Neural cell (in vitro differentiated cells): ENCODE measurements around the gene FTSJ3. TPM values are rescaled to one million over a fixed set of nuclear protein-coding genes. Genes with fewer than 3 reads are reported as not detected.
"Not testable (repeated sequence)": the region's sequence is repeated elsewhere in the genome, so short reads cannot be mapped to it uniquely, and the experiment has no call there.

ENCODE experiments used
- H2AFZ ChIP-seq: fragments of 200-600, 300-800 bp; sonication (generic), shearing (Covaris generic); 2 replicates; pipeline ENCODE4 v1.6.0; 2014; ENCODE audit warnings: low read depth, mild to moderate bottlenecking, antibody characterized with exemption, low read length, moderate library complexity
- H3F3A ChIP-seq: fragments of 200-600 bp; shearing (Covaris generic); 2 replicates; pipeline ENCODE4 v1.6.1; 2016; ENCODE audit warnings: mild to moderate bottlenecking, moderate library complexity, mixed read lengths, antibody characterized with exemption, low read length; ENCODE audit not compliant: insufficient read depth, poor library complexity, severe bottlenecking
- H3K27ac ChIP-seq: fragments of 200-600, 300-800 bp; sonication (generic), shearing (Covaris generic); 2 replicates; pipeline ENCODE4 v1.5.1; 2014; ENCODE audit warnings: mild to moderate bottlenecking, low read length, moderate library complexity
- H3K27me3 ChIP-seq: fragments of 300-800, 200-600 bp; sonication (generic), shearing (Covaris generic); 2 replicates; pipeline ENCODE4 v1.6.0; 2014; ENCODE audit warnings: mild to moderate bottlenecking, low read depth, low read length, moderate library complexity; ENCODE audit not compliant: insufficient read depth
- H3K36me3 ChIP-seq: fragments of 300-800, 200-600 bp; sonication (generic), shearing (Covaris generic); 2 replicates; pipeline ENCODE4 v1.5.1; 2014; ENCODE audit warnings: mild to moderate bottlenecking, antibody characterized with exemption, low read length, moderate library complexity; ENCODE audit not compliant: insufficient read depth
- H3K4me2 ChIP-seq: fragments of 300-800, 200-600 bp; sonication (generic), shearing (Covaris generic); 2 replicates; pipeline ENCODE4 v1.6.0; 2014; ENCODE audit warnings: mild to moderate bottlenecking, low read length
- H3K4me3 ChIP-seq: fragments of 300-800, 200-600 bp; sonication (generic), shearing (Covaris generic); 2 replicates; pipeline ENCODE4 v1.5.1; 2014; ENCODE audit warnings: mild to moderate bottlenecking, low read length, moderate library complexity
- H3K79me2 ChIP-seq: fragments of 200-600 bp; shearing (Covaris generic); replicated peaks from 2 replicates; pipeline ENCODE4 v1.6.0; 2014; ENCODE audit warnings: mild to moderate bottlenecking, low read length, moderate library complexity; ENCODE audit not compliant: insufficient read depth
- H3K9ac ChIP-seq: fragments of 300-800, 200-600 bp; sonication (generic), shearing (Covaris generic); 2 replicates; pipeline ENCODE4 v1.6.1; 2016; ENCODE audit warnings: mild to moderate bottlenecking, low read length, mixed read lengths
- H3K9me2 ChIP-seq: fragments of 200-600 bp; shearing (Covaris generic); 2 replicates; pipeline ENCODE4 v1.6.1; 2016; ENCODE audit warnings: mild to moderate bottlenecking, low read length, mixed read lengths; ENCODE audit not compliant: insufficient read depth
- H3K9me3 ChIP-seq: fragments of 200-600, 300-800 bp; sonication (generic), shearing (Covaris generic); 2 replicates; pipeline ENCODE4 v1.6.1; 2016; ENCODE audit warnings: mild to moderate bottlenecking, mixed run types, low read length, moderate library complexity, mixed read lengths
- H4K20me1 ChIP-seq: fragments of 200-600 bp; shearing (Covaris generic); 2 replicates; pipeline ENCODE4 v1.6.1; 2016; ENCODE audit warnings: mild to moderate bottlenecking, mixed run types; ENCODE audit not compliant: insufficient read depth
- CTCF ChIP-seq: fragments of 450-650 bp; IDR thresholded peaks from 2 replicates; pipeline ENCODE4 v1.5.1; 2014; ENCODE audit warnings: antibody characterized with exemption, mild to moderate bottlenecking, moderate library complexity; ENCODE audit not compliant: poor library complexity, severe bottlenecking
- EP300 ChIP-seq: fragments of 450-650 bp; conservative IDR thresholded peaks from 2 replicates; pipeline ENCODE4 v1.6.1; 2014; ENCODE audit warnings: antibody characterized with exemption, mild to moderate bottlenecking, moderate library complexity; ENCODE audit not compliant: poor library complexity, severe bottlenecking
- EZH2 ChIP-seq: fragments of 200-600, 300-800 bp; shearing (Covaris generic), sonication (generic); IDR thresholded peaks from 2 replicates; pipeline ENCODE4 v1.6.1; 2014; ENCODE audit warnings: antibody characterized with exemption, low read length, borderline replicate concordance, mild to moderate bottlenecking; ENCODE audit not compliant: insufficient read depth, poor library complexity, severe bottlenecking
- MXI1 ChIP-seq: fragments of 450-650 bp; conservative IDR thresholded peaks from 2 replicates; pipeline ENCODE4 v1.6.1; 2014; ENCODE audit warnings: antibody characterized with exemption, mild to moderate bottlenecking; ENCODE audit not compliant: poor library complexity, severe bottlenecking
- POLR2AphosphoS5 ChIP-seq: IDR thresholded peaks from 2 replicates; pipeline ENCODE4 v1.6.1; 2012
- RAD21 ChIP-seq: fragments of 450-650 bp; conservative IDR thresholded peaks from 2 replicates; pipeline ENCODE4 v1.6.1; 2014; ENCODE audit warnings: antibody characterized with exemption, mild to moderate bottlenecking, moderate library complexity
- SMC3 ChIP-seq: fragments of 450-650 bp; conservative IDR thresholded peaks from 2 replicates; pipeline ENCODE4 v1.6.1; 2014; ENCODE audit warnings: antibody characterized with exemption, mild to moderate bottlenecking, moderate library complexity; ENCODE audit not compliant: poor library complexity
- TAF1 ChIP-seq: IDR thresholded peaks from 2 replicates; pipeline ENCODE4 v1.6.1; 2012; ENCODE audit warnings: low read depth
- polyA plus RNA-seq: library from polyadenylated mRNA; depleted of rRNA; stranded (reverse); fragments of >200 nt; gene quantifications from 2 replicates; pipeline ENCODE4 v1.2.3, GENCODE V29; 2014
- TF ChIP-seq, protein P1 (sequence below): IDR thresholded peaks from 2 replicates; pipeline ENCODE4 v1.6.1; 2012; ENCODE audit warnings: borderline replicate concordance

FTSJ3 gene
- polyA plus RNA-seq, 1 donor from 2014 or later, result 23.2 TPM

GRCh38 chr17:63871646-63872365 lies 44.3 kb upstream of the FTSJ3 start:
- H3K9ac ChIP-seq, H3K4me3 ChIP-seq, H3K4me2 ChIP-seq, H3K27ac ChIP-seq, H3K9me2 ChIP-seq, H4K20me1 ChIP-seq, H3F3A ChIP-seq, H2AFZ ChIP-seq, H3K9me3 ChIP-seq, H3K36me3 ChIP-seq, H3K27me3 ChIP-seq, H3K79me2 ChIP-seq: not testable (repeated sequence)

DNA sequence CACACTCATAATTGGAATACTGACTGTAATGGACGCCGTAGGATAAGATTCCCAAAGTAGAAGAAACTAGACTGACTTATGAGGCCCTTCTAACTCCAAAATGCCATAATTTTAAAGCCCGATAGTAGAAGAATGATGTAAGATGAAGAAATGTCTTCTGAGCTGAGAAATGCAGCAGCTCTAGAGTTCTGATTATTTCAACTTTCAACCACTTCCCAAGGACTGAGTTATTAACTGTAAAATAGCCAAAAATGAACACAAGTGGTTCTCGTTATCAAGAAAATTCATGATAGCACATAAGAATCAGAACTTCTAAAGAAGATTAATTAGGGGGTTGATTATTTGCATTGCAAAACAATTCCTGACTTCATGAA lies 42.8 kb upstream of the FTSJ3 start:
- H3K9ac ChIP-seq, H3K36me3 ChIP-seq, H3K9me2 ChIP-seq, H3F3A ChIP-seq, H3K27me3 ChIP-seq, H3K4me3 ChIP-seq, H3K79me2 ChIP-seq, H3K27ac ChIP-seq, H4K20me1 ChIP-seq, H3K9me3 ChIP-seq, H2AFZ ChIP-seq, H3K4me2 ChIP-seq: not testable (repeated sequence)

DNA sequence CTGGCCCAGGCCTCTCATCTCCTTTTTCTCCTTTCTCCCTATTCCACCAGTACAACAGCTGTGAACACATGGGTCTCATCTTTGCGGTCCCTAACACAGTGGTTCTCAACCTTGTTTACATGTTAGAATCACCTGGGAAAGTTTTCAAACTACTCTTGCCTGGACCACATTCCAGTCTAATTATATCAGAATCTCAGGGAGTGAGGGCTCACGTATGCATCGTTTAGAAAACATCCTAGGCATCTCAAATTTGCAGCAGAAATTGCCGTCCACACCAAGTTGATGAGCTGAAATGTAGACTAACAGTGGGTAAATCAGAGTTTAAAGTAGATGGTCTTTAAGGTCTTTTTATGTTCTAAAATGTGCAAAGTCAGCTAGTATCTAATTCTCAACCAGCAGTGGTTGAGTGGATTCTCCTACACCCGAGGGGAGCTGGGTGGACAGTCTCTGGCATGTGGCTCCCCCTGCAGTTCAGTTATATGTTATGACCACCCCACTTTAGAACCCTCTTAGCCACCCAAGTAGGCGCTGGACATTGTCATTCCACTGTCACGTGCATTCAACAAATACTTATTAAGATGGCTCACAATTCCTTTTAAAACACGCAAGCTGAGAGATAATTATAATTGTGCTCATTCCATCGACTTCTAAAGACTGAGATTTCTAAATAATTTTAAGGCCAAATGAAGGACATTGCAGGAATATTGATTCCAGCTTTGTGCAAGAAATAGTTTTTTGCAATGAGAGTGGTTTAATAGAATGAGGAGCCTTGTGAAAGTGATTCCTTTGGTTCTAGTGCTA lies 42.2 kb upstream of the FTSJ3 start:
- H3K9me2 ChIP-seq, H3K36me3 ChIP-seq, H3K9ac ChIP-seq, H3K9me3 ChIP-seq, H3K79me2 ChIP-seq, H2AFZ ChIP-seq, H4K20me1 ChIP-seq, H3K4me2 ChIP-seq, H3F3A ChIP-seq, H3K27me3 ChIP-seq, H3K4me3 ChIP-seq, H3K27ac ChIP-seq: not testable (repeated sequence)

DNA sequence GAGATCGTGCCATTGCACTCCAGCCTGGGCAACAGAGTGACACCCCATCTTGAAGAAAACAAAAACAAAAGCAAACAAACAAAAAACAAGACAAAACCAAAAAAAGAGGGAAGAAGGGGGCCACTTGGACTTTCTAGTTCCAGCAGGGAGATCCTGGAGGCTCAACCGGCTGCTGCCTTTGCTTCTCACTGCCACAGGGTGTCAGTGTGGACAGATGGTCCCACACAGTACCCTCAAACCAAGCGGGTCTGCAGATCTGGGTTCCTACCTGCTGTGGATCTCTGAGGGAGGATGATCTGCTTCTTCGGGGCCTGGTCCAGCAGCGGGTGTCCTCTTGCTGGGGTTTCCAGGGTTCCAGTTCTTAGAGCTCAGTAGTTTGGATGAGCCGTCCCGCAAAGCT lies 39.2 kb upstream of the FTSJ3 start:
- not testable (repeated sequence) for H3K27ac ChIP-seq, H3K27me3 ChIP-seq, H2AFZ ChIP-seq, H3K4me3 ChIP-seq, H3K9me2 ChIP-seq, H4K20me1 ChIP-seq, H3K36me3 ChIP-seq, H3F3A ChIP-seq, H3K4me2 ChIP-seq, H3K79me2 ChIP-seq, H3K9ac ChIP-seq, H3K9me3 ChIP-seq

- Histone ChIP-seq H3K9ac (no peak overlapping the region), H4K20me1 (no peaks in the 10 kb centered on the region), H3K9me3 (no peaks in the 10 kb centered on the region), H3F3A (no peaks in the 10 kb centered on the region), H3K36me3 (no peaks in the 10 kb centered on the region), H3K4me3 (no peak overlapping the region), H3K9me2 (no peaks in the 10 kb centered on the region), H3K27me3 (no peaks in the 10 kb centered on the region), H3K27ac (no peak overlapping the region), H2AFZ (no peak overlapping the region), H3K79me2 (no peaks in the 10 kb centered on the region), H3K4me2 (no peak overlapping the region)
- TF ChIP-seq TAF1 (no peak), MXI1 (no peak), CTCF (no peak), EP300 (no peak), POLR2AphosphoS5 (no peak), EZH2 (no peak), SMC3 (no peak), RAD21 (no peak)
- TF ChIP-seq, protein P1, sequence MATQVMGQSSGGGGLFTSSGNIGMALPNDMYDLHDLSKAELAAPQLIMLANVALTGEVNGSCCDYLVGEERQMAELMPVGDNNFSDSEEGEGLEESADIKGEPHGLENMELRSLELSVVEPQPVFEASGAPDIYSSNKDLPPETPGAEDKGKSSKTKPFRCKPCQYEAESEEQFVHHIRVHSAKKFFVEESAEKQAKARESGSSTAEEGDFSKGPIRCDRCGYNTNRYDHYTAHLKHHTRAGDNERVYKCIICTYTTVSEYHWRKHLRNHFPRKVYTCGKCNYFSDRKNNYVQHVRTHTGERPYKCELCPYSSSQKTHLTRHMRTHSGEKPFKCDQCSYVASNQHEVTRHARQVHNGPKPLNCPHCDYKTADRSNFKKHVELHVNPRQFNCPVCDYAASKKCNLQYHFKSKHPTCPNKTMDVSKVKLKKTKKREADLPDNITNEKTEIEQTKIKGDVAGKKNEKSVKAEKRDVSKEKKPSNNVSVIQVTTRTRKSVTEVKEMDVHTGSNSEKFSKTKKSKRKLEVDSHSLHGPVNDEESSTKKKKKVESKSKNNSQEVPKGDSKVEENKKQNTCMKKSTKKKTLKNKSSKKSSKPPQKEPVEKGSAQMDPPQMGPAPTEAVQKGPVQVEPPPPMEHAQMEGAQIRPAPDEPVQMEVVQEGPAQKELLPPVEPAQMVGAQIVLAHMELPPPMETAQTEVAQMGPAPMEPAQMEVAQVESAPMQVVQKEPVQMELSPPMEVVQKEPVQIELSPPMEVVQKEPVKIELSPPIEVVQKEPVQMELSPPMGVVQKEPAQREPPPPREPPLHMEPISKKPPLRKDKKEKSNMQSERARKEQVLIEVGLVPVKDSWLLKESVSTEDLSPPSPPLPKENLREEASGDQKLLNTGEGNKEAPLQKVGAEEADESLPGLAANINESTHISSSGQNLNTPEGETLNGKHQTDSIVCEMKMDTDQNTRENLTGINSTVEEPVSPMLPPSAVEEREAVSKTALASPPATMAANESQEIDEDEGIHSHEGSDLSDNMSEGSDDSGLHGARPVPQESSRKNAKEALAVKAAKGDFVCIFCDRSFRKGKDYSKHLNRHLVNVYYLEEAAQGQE, result no peak
These were observed 31.8 kb upstream of the FTSJ3 start for GRCh38 chr17:63859257-63859656.
